Vagina (tissue), 2 donors: ENCODE measurements around the gene AGAP3. TPM values are rescaled to one million over a fixed set of nuclear protein-coding genes. Genes with fewer than 3 reads are reported as not detected.

ENCODE experiments used
- DNase-seq, 2 donors: peaks; one replicate each; pipeline ENCODE4 v3.0.0-alpha.2; 2017; ENCODE audit errors: extremely low spot score in 2 of 2
- H3K27ac ChIP-seq: fragments of 200-600 bp; sonication (generic); one replicate; pipeline ENCODE4 v1.5.1; 2019
- H3K27me3 ChIP-seq: fragments of 200-600 bp; sonication (generic); one replicate; pipeline ENCODE4 v1.5.1; 2019
- H3K36me3 ChIP-seq, 2 donors: fragments of 200-600 bp; sonication (generic); one replicate each; pipeline ENCODE4 v1.5.1; 2017 to 2019
- H3K4me1 ChIP-seq: fragments of 200-600 bp; sonication (generic); one replicate; pipeline ENCODE4 v1.5.1; 2019
- H3K4me3 ChIP-seq, 2 donors: fragments of 200-600 bp; sonication (generic); 1 replicate in 1 of 2; 2 replicates in 1 of 2; pipeline ENCODE4 v1.5.1; 2016 to 2019
- H3K9me3 ChIP-seq: fragments of 200-600 bp; sonication (generic); one replicate; pipeline ENCODE4 v1.5.1; 2019
- CTCF ChIP-seq, 3 experiments: fragments of 450-650 bp in 2 of 3; fragments of 200-600 bp in 1 of 3; sonication (generic) in 1 of 3; IDR thresholded peaks; one replicate each; pipeline ENCODE4 v1.5.1; 2017 to 2019; ENCODE audit warnings: antibody characterized with exemption in 3 of 3, mild to moderate bottlenecking in 2 of 3, moderate library complexity in 2 of 3
- POLR2A ChIP-seq, 2 donors: fragments of 450-650 bp; IDR thresholded peaks; one replicate each; pipeline ENCODE4 v1.6.1; 2017; ENCODE audit warnings: antibody characterized with exemption in 2 of 2, mild to moderate bottlenecking in 2 of 2, moderate library complexity in 2 of 2
- POLR2AphosphoS5 ChIP-seq, 2 donors: sonication (generic); formaldehyde crosslinking; IDR thresholded peaks; one replicate each; pipeline ENCODE4 v1.9.0; 2017; ENCODE audit warnings: antibody characterized with exemption in 2 of 2, mild to moderate bottlenecking in 2 of 2, low read depth in 1 of 2; ENCODE audit not compliant: insufficient read depth in 1 of 2
- intact Hi-C: fragments of 100-400 bp; cut with DNase I; formaldehyde crosslinking; loops from one replicate; pipeline ENCODE4 v1.15.1; 2023
- total RNA-seq: library from RNA; depleted of rRNA; stranded (reverse); fragments of >200 nt; gene quantifications from one replicate; pipeline ENCODE4 v1.2.3, GENCODE V29; 2016

The AGAP3 gene
- total RNA-seq, 1 donor from 2014 or later: 98.2 TPM

- H3K9me3 ChIP-seq: no peaks in the 10 kb centered on the region
- no peaks in the 10 kb centered on the region for H3K4me1 ChIP-seq
- no peaks in the 10 kb centered on the region for H3K27me3 ChIP-seq
- DNase-seq: no peak
- TF ChIP-seq POLR2AphosphoS5 (IDR thresholded peaks at IDR 0.05; ENCODE audit: insufficient read depth in 1 of 2, low read depth in 1 of 2): no peak
- TF ChIP-seq CTCF (IDR thresholded peaks at IDR 0.05): no peak
- no peak for TF ChIP-seq POLR2A (IDR thresholded peaks at IDR 0.05)
- H3K36me3 ChIP-seq: peaks cover 0 to 49% of the 10 kb centered on the region in 2 donors
- no peak overlapping the region for H3K27ac ChIP-seq
- intact Hi-C loops: no loop called here
- H3K4me3 ChIP-seq: no peak overlapping the region
These were observed 55.1 kb downstream of the AGAP3 start for GRCh38 chr7:151141311-151141854.

DNA sequence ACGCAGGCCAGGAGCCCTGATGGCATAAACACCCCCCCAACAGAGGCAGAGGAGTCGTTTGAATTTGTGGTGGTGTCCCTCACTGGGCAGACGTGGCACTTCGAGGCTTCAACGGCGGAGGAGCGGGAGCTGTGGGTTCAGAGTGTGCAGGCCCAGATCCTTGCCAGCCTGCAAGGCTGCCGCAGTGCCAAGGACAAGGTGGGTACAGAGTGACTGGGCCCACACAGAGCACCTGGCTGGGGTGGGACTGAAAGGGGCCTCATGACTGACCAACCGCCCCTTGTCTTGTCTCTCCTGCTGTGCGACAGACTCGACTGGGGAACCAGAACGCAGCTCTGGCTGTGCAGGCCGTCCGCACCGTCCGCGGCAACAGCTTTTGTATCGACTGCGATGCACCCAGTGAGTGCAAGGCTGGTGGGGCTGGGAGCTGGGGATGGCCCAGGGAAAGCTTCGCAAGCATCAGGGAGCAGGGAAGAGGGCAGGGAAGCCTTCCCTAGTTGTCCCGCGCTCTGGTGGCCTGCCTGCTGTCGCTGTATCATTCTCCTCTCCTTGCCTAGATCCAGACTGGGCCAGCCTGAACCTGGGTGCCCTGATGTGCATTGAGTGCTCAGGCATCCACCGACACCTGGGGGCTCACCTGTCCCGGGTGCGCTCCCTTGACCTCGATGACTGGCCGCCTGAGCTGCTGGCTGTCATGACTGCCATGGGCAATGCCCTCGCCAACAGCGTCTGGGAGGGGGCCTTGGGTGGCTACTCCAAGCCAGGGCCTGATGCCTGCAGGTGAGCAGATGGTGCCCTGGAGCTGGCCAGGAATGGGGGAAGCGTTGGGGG, 55.8 kb downstream of the AGAP3 start:
- intact Hi-C loops: no loop called here
- TF ChIP-seq POLR2A (IDR thresholded peaks at IDR 0.05) (no peak), POLR2AphosphoS5 (IDR thresholded peaks at IDR 0.05; ENCODE audit: insufficient read depth in 1 of 2, low read depth in 1 of 2) (no peak), CTCF (IDR thresholded peaks at IDR 0.05) (no peak)
- Histone ChIP-seq H3K4me1 (no peaks in the 10 kb centered on the region), H3K27ac (no peak overlapping the region), H3K9me3 (no peaks in the 10 kb centered on the region), H3K36me3 (peaks cover 0 to 42% of the 10 kb centered on the region in 2 donors), H3K27me3 (no peaks in the 10 kb centered on the region), H3K4me3 (no peak overlapping the region)
- no peak for DNase-seq

- H3K27ac ChIP-seq: no peak overlapping the region
- H3K27me3 ChIP-seq: no peaks in the 10 kb centered on the region
- H3K9me3 ChIP-seq: no peaks in the 10 kb centered on the region
- TF ChIP-seq CTCF (IDR thresholded peaks at IDR 0.05) (no peak), POLR2A (IDR thresholded peaks at IDR 0.05) (no peak), POLR2AphosphoS5 (IDR thresholded peaks at IDR 0.05; ENCODE audit: insufficient read depth in 1 of 2, low read depth in 1 of 2) (no peak)
- intact Hi-C loops: no loop called here
- peaks cover 0 to 36% of the 10 kb centered on the region in 2 donors for H3K36me3 ChIP-seq
- H3K4me3 ChIP-seq: no peak overlapping the region
- no peaks in the 10 kb centered on the region for H3K4me1 ChIP-seq
- no peak for DNase-seq
These were observed 56.4 kb downstream of the AGAP3 start for GRCh38 chr7:151142686-151143040.

- DNase-seq: no peak
- TF ChIP-seq CTCF (IDR thresholded peaks at IDR 0.05) (no peak), POLR2A (IDR thresholded peaks at IDR 0.05) (no peak), POLR2AphosphoS5 (IDR thresholded peaks at IDR 0.05; ENCODE audit: insufficient read depth in 1 of 2, low read depth in 1 of 2) (no peak)
- H3K4me3 ChIP-seq: no peak overlapping the region
- no peaks in the 10 kb centered on the region for H3K4me1 ChIP-seq
- no peaks in the 10 kb centered on the region for H3K9me3 ChIP-seq
- H3K27ac ChIP-seq: no peak overlapping the region
- no peaks in the 10 kb centered on the region for H3K27me3 ChIP-seq
- peaks cover 0 to 29% of the 10 kb centered on the region in 2 donors for H3K36me3 ChIP-seq
- intact Hi-C loops: no loop called here
These were observed 57.2 kb downstream of the AGAP3 start for GRCh38 chr7:151143261-151144015.
